GM12878 (cell line): ENCODE data around the gene BNC2. TPM values are rescaled to one million over a fixed set of nuclear protein-coding genes. Genes with fewer than 3 reads are reported as not detected.

Experiments used
- ATAC-seq: fragments of 200-7000 bp; cut with Tn5 transposase; 3 replicates; pipeline ENCODE4 v1.9.1; 2020; ENCODE audit warnings: mild to moderate bottlenecking, moderate library complexity
- BruUV-seq: library from RNA; stranded (reverse); fragments of 400-500 nt; replicated peaks from 2 replicates; lab custom pipeline; 2021; lab: Mats Ljungman, UMichigan
- CTCF ChIA-PET: fragments of 300-600 bp; sonication (Branson Sonifier 250); formaldehyde crosslinking; extraction: SDS; loops from one replicate; lab custom pipeline; 2021; ENCODE audit warnings: inconsistent platforms; lab: Yijun Ruan, JAX
- POLR2A ChIA-PET: fragments of 350-600 bp; formaldehyde crosslinking; extraction: SDS; loops from one replicate; lab custom pipeline; 2021; ENCODE audit warnings: inconsistent platforms; lab: Charles Lee
- RAD21 ChIA-PET: fragments of 300-600 bp; sonication (Branson Sonifier 250); formaldehyde crosslinking; loops from one replicate; lab custom pipeline; 2023; ENCODE audit warnings: antibody characterized with exemption; ENCODE audit not compliant: unreplicated experiment; lab: Charles Lee
- SMC1A ChIA-PET: fragments of 300-600 bp; sonication (Branson Sonifier 250); formaldehyde crosslinking; loops from one replicate; lab custom pipeline; 2023; ENCODE audit not compliant: unreplicated experiment, uncharacterized antibody; lab: Charles Lee
- DNase-seq: peaks from one replicate; pipeline ENCODE4 v3.0.0-alpha.2; 2011; ENCODE audit warnings: low read depth, low spot score
- FAIRE-seq: peaks from 3 replicates; lab custom pipeline; 2011; peaks lifted over from hg19 to GRCh38; lab: Jason Lieb, UNC
- H2AFZ ChIP-seq: 2 replicates; pipeline ENCODE4 v1.6.0; 2011; ENCODE audit warnings: low read depth, low read length, control low read depth; ENCODE audit not compliant: control insufficient read depth
- H3K27ac ChIP-seq: 2 replicates; pipeline ENCODE4 v1.5.1; 2011; ENCODE audit warnings: control low read depth; ENCODE audit not compliant: control insufficient read depth, insufficient read depth
- H3K27me3 ChIP-seq, 2 experiments: replicated peaks in 1 of 2; 2 replicates each; pipeline versions ENCODE4 v1.6.0 to v1.6.1; 2011; ENCODE audit warnings: low read length in 1 of 2; ENCODE audit not compliant: control insufficient read depth in 2 of 2, insufficient read depth in 2 of 2
- H3K36me3 ChIP-seq, 2 experiments: 2 replicates each; pipeline ENCODE4 v1.5.1; 2011; ENCODE audit warnings: low read length in 1 of 2; ENCODE audit not compliant: control insufficient read depth in 2 of 2, insufficient read depth in 2 of 2
- H3K4me1 ChIP-seq: 2 replicates; pipeline ENCODE4 v1.6.1; 2011; ENCODE audit warnings: mild to moderate bottlenecking, low read length, moderate library complexity, mixed read lengths; ENCODE audit not compliant: control insufficient read depth, insufficient read depth
- H3K4me2 ChIP-seq: 2 replicates; pipeline ENCODE4 v1.6.0; 2011; ENCODE audit warnings: control low read depth; ENCODE audit not compliant: control insufficient read depth, insufficient read depth
- H3K4me3 ChIP-seq: fragments of 200-600 bp; sonication (generic); 2 replicates; pipeline ENCODE4 v1.5.1; 2016
- H3K79me2 ChIP-seq: 2 replicates; pipeline ENCODE4 v1.6.0; 2011; ENCODE audit warnings: low read length; ENCODE audit not compliant: control insufficient read depth, insufficient read depth
- H3K9ac ChIP-seq: 2 replicates; pipeline ENCODE4 v1.8.0; 2011; ENCODE audit warnings: low read length, control low read depth, mixed read lengths; ENCODE audit not compliant: control insufficient read depth, insufficient read depth
- H3K9me3 ChIP-seq: replicated peaks from 3 replicates; pipeline ENCODE4 v1.5.1; 2011; ENCODE audit warnings: mild to moderate bottlenecking, low read length; ENCODE audit not compliant: control insufficient read depth, insufficient read depth
- H4K20me1 ChIP-seq: 2 replicates; pipeline ENCODE4 v1.6.0; 2011; ENCODE audit not compliant: control insufficient read depth, insufficient read depth
- CREM ChIP-seq: IDR thresholded peaks from 2 replicates; pipeline ENCODE4 v1.6.1; 2014; ENCODE audit warnings: antibody characterized with exemption, low read depth
- LARP7 ChIP-seq: fragments of 450-650 bp; IDR thresholded peaks from 2 replicates; pipeline ENCODE4 v1.6.1; 2017; ENCODE audit warnings: mild to moderate bottlenecking
- MEF2A ChIP-seq: IDR thresholded peaks from 2 replicates; pipeline ENCODE4 v1.6.1; 2011; ENCODE audit warnings: low read depth, mild to moderate bottlenecking, low read length, moderate library complexity; ENCODE audit not compliant: insufficient read depth
- NFXL1 ChIP-seq: fragments of 450-650 bp; IDR thresholded peaks from 2 replicates; pipeline ENCODE4 v1.6.1; 2017; ENCODE audit warnings: antibody characterized with exemption, mild to moderate bottlenecking, borderline replicate concordance
- SMARCA5 ChIP-seq: fragments of 450-650 bp; IDR thresholded peaks from 2 replicates; pipeline ENCODE4 v1.6.1; 2017; ENCODE audit warnings: mild to moderate bottlenecking
- TCF3 ChIP-seq: IDR thresholded peaks from 2 replicates; pipeline ENCODE4 v1.6.1; 2012; ENCODE audit warnings: low read depth, mild to moderate bottlenecking, low read length, borderline replicate concordance; ENCODE audit not compliant: insufficient read depth
- ZNF207 ChIP-seq: fragments of 450-650 bp; IDR thresholded peaks from 2 replicates; pipeline ENCODE4 v1.6.1; 2014; ENCODE audit warnings: antibody characterized with exemption, mild to moderate bottlenecking, borderline replicate concordance
- WGBS: methylation state at CpG from one replicate; pipeline ENCODE4 v1.1.6; 2016; ENCODE audit warnings: low lambda C conversion rate; ENCODE audit not compliant: insufficient replicate concordance, insufficient coverage; ENCODE audit errors: missing lambda C conversion rate; 5-methylcytosine and 5-hydroxymethylcytosine counted together
- in situ Hi-C: fragments of 300-500 bp; cut with MboI; formaldehyde crosslinking; loops from 9 replicates; pipeline ENCODE4 v1.14.3; 2018; ENCODE audit warnings: mixed read lengths
- intact Hi-C: fragments of 100-400 bp; cut with micrococcal nuclease; formaldehyde crosslinking; loops from one replicate; pipeline ENCODE4 v1.14.2; 2022; ENCODE audit not compliant: unreplicated experiment
- polyA plus RNA-seq, 11 experiments: library from polyadenylated mRNA; depleted of rRNA in 4 of 11; unstranded in 6 of 11; stranded (reverse) in 5 of 11; fragments of >200 nt; fragmentation: Nextera tagmentation in 4 of 11; fragmentation: Illumina TruSeq in 1 of 11; extraction: Ambion mirVana in 4 of 11; extraction: Trizol in 1 of 11; gene quantifications; 1 replicate in 1 of 11; 2 replicates in 10 of 11; pipeline versions ENCODE4 v1.2.1 to v1.2.3, GENCODE V29; 2011 to 2016; ENCODE audit warnings: inconsistent platforms in 2 of 11, missing spikeins in 2 of 11, low read depth in 1 of 11
- total RNA-seq, 4 experiments: library from RNA; depleted of rRNA in 3 of 4; stranded (reverse); fragments of >200 nt in 3 of 4; fragmentation: Illumina TruSeq in 1 of 4; extraction: Trizol in 1 of 4; gene quantifications; 2 replicates each; pipeline versions ENCODE4 v1.2.1 to v1.2.3, GENCODE V29; 2013 to 2021
- TF ChIP-seq, protein P1 (sequence below): IDR thresholded peaks from 2 replicates; pipeline ENCODE4 v1.6.1; 2012; ENCODE audit warnings: low read length, inconsistent platforms

BNC2 gene
- total and polyA plus RNA-seq, 10 of the 15 experiments (the other 5 are each of a cell fraction or from before 2014, with no cell fraction given): 0.05 to 14.5 (median 0.26) TPM

DNA sequence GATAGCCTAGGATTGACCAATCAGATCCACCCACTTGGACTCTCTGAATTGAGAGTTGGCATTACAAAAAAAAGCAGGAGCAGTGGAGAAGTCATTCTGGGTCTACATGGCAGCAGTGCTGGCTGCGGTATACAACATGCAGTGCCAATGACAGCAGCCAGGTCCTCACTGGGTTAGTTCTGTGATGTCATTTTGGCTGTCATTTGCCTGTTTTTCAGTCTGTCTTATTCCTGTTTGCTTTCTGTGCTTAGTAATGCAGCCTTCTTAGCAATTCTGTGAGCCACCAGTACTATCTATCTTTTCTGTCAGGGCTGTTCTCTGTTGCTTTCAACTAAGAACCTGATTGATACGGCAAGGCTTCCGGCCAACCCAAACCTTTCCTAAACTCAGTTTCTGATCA is 471.8 kb downstream of the BNC2 start:
- CTCF ChIA-PET: no interaction called here
- H3K9me3 ChIP-seq: no peaks in the 10 kb centered on the region
- POLR2A ChIA-PET: no interaction called here
- TF ChIP-seq NFXL1: no peak
- TF ChIP-seq LARP7: no peak
- no peak for TF ChIP-seq SMARCA5
- TF ChIP-seq ZNF207: no peak
- TF ChIP-seq, protein P1, sequence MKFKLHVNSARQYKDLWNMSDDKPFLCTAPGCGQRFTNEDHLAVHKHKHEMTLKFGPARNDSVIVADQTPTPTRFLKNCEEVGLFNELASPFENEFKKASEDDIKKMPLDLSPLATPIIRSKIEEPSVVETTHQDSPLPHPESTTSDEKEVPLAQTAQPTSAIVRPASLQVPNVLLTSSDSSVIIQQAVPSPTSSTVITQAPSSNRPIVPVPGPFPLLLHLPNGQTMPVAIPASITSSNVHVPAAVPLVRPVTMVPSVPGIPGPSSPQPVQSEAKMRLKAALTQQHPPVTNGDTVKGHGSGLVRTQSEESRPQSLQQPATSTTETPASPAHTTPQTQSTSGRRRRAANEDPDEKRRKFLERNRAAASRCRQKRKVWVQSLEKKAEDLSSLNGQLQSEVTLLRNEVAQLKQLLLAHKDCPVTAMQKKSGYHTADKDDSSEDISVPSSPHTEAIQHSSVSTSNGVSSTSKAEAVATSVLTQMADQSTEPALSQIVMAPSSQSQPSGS: no peak
- BruUV-seq: no TSS peak
- H3K27me3 ChIP-seq: no peaks in the 10 kb centered on the region
- no peak overlapping the region for H3K4me2 ChIP-seq
- no peak for DNase-seq
- RAD21 ChIA-PET: no interaction called here
- intact Hi-C loops (no loop called here), in situ Hi-C loops (no loop called here)
- FAIRE-seq: no peak
- H3K4me3 ChIP-seq: no peak overlapping the region
- no peak overlapping the region for H2AFZ ChIP-seq
- WGBS: 60% methylated on average over 3 of the region's 3 CpGs
- H3K36me3 ChIP-seq: no peaks in the 10 kb centered on the region
- no peak overlapping the region for H3K27ac ChIP-seq
- SMC1A ChIA-PET: no interaction called here
- H4K20me1 ChIP-seq: no peaks in the 10 kb centered on the region
- ATAC-seq: no peak
- H3K9ac ChIP-seq: no peak overlapping the region
- no peaks in the 10 kb centered on the region for H3K79me2 ChIP-seq
- no peaks in the 10 kb centered on the region for H3K4me1 ChIP-seq

DNA sequence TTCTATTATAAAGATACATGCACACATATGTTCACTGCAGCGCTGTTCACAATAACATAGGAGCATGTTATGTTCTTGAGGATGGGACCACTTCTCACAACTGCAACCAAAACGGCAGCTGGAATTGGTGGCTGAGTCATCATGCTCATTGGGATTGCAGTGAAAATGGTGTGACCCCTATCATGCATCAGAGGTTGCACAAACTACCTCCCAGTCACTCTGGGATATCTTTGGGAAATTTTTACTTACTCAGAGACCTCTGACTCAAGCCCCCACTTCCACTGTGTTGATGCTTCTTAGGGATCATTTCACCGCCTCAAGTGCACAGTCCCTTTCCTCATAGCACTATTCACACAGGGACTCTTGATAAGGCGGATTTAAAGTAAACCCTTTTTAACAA is 474.1 kb downstream of the BNC2 start:
- Histone ChIP-seq H3K27ac (no peak overlapping the region), H2AFZ (no peak overlapping the region), H3K36me3 (no peaks in the 10 kb centered on the region), H4K20me1 (no peaks in the 10 kb centered on the region), H3K4me1 (no peaks in the 10 kb centered on the region), H3K79me2 (no peaks in the 10 kb centered on the region), H3K9me3 (no peaks in the 10 kb centered on the region; the same call in 2 of the 3 replicates), H3K4me3 (no peak overlapping the region), H3K9ac (no peak overlapping the region), H3K27me3 (no peaks in the 10 kb centered on the region), H3K4me2 (no peak overlapping the region)
- in situ Hi-C loops: no loop called here
- ATAC-seq (no peak), DNase-seq (no peak), FAIRE-seq (no peak)
- TF ChIP-seq CREM: no peak
- TF ChIP-seq TCF3: no peak
- TF ChIP-seq MEF2A: no peak
- SMC1A ChIA-PET: interaction anchor here (0.5 kb wide), 2 partner anchors 282 to 344 kb away, joined by 3 read pairs; no protein-coding TSS in a partner anchor
- WGBS: 30% methylated on average over 4 of the region's 4 CpGs
- RAD21 ChIA-PET: no interaction called here
- POLR2A ChIA-PET: no interaction called here
- CTCF ChIA-PET: no interaction called here
- BruUV-seq: no TSS peak
- intact Hi-C loops: no loop called here
